Loucy (cell line): Measurements from ENCODE around the gene LMNTD2.

Source experiments
- CTCF ChIP-seq: fragments of 200-600 bp; sonication (generic); conservative IDR thresholded peaks from 2 replicates; pipeline ENCODE4 v1.5.1; 2014; ENCODE audit warnings: mild to moderate bottlenecking, antibody characterized with exemption, low read length
- EZH2phosphoT487 ChIP-seq: fragments of 200-600 bp; IDR thresholded peaks from 2 replicates; pipeline ENCODE4 v1.6.1; 2018; ENCODE audit warnings: antibody characterized with exemption, mild to moderate bottlenecking, moderate library complexity, borderline replicate concordance

- no peak for TF ChIP-seq CTCF
- TF ChIP-seq EZH2phosphoT487 = no peak
Measured at GRCh38 chr11:526192-526591, 34.3 kb downstream of the LMNTD2 start.
